ENCODE measurements around the gene DRG1. TPM values are rescaled to one million over a fixed set of nuclear protein-coding genes. Genes with fewer than 3 reads are reported as not detected.

DRG1 gene
- total and polyA plus RNA-seq, 8 donors: 36.3 to 79.8 (median 69.3) TPM

- ATAC-seq (no peak), DNase-seq (no peak)
- TF ChIP-seq CTCF (IDR thresholded peaks at IDR 0.05): no peak
- Histone ChIP-seq H3K9me3 (no peaks in the 10 kb centered on the region), H3K27me3 (no peaks in the 10 kb centered on the region), H3K27ac (no peak overlapping the region), H3K36me3 (peaks cover 0 to 86% of the 10 kb centered on the region in 2 donors), H3K4me1 (no peaks in the 10 kb centered on the region), H3K4me3 (no peak overlapping the region)
- intact Hi-C loops (cut with DNase I): no loop called here
These were observed 62.3 kb downstream of the DRG1 start for GRCh38 chr22:31461699-31462098.

DNA sequence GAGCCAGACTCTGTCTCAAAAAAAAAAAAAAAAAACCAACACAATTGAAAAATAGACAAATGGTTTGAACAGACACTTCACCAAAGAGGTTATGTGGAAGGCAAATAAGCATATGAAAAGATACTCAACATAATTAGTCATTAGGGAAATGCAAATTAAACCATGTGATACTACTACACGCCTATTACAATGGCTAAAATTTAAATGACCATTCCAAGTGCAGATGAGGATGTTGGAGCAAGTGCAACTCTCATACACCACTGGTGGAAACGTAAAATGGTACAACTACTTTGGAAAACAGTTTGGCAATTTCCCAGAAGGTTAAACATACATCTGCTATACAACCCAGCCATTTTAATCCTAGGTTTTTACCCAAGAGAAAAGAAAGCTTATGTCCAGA is 65.9 kb downstream of the DRG1 start:
- no peaks in the 10 kb centered on the region for H3K4me1 ChIP-seq
- intact Hi-C loops (cut with DNase I): no loop called here
- no peak overlapping the region for H3K4me3 ChIP-seq
- no peak for TF ChIP-seq CTCF (IDR thresholded peaks at IDR 0.05)
- peaks cover 0 to 87% of the 10 kb centered on the region in 2 donors for H3K36me3 ChIP-seq
- ATAC-seq: no peak
- no peaks in the 10 kb centered on the region for H3K9me3 ChIP-seq
- no peak for DNase-seq
- no peak overlapping the region for H3K27ac ChIP-seq
- no peaks in the 10 kb centered on the region for H3K27me3 ChIP-seq

DNA sequence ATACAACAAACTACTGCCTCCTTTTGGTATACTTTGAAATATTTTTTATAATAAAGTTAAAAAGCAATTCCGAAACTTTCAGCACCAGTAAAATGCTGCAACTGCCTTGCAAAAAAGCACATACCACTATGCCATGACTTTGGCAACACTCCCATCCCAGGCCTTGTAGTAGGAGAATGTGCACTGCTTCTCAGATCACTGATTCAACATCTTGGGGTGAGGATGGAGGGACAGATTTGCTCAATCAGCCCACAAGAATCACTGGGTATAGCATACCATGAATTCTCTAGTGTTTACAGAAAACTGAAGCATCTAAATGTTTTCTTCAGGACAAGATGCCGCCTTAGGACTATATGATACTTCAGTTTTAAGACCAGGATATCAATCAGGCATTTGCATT is 75.3 kb downstream of the DRG1 start:
- DNase-seq (no peak), ATAC-seq (no peak)
- no peak overlapping the region for H3K4me3 ChIP-seq
- peaks cover 0 to 8% of the 10 kb centered on the region in 2 donors for H3K4me1 ChIP-seq
- intact Hi-C loops (cut with DNase I): no loop called here
- TF ChIP-seq CTCF (IDR thresholded peaks at IDR 0.05): no peak
- no peak overlapping the region for H3K27ac ChIP-seq
- no peaks in the 10 kb centered on the region for H3K9me3 ChIP-seq
- H3K36me3 ChIP-seq: peaks cover 3 to 41% of the 10 kb centered on the region in 2 donors
- no peaks in the 10 kb centered on the region for H3K27me3 ChIP-seq

DNA sequence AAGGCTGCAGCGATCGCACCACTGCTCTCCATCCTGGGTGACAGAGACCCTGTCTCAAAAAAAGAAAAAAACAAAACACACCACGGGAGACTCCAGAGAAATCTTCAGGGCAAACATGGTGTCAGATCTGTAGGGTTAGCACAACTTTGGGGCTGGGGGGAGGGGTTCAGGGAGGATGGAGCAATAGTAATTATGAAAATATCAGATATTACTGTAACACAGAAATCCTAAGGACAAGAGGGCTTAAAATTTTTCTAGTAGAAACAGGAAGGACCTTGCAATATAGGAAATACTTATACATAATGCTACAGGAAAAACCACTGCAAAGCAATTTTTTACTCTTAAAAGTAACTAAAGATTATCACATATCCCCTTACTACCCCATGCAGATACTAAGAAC is 76.4 kb downstream of the DRG1 start:
- TF ChIP-seq CTCF (IDR thresholded peaks at IDR 0.05): no peak
- H3K27me3 ChIP-seq: no peaks in the 10 kb centered on the region

GRCh38 chr22:31477329-31477728 is 77.9 kb downstream of the DRG1 start:
- Histone ChIP-seq H3K4me3 (no peak overlapping the region), H3K27ac (no peak overlapping the region), H3K4me1 (peaks cover 0 to 8% of the 10 kb centered on the region in 2 donors), H3K36me3 (peaks cover 0 to 46% of the 10 kb centered on the region in 2 donors), H3K27me3 (no peaks in the 10 kb centered on the region), H3K9me3 (no peaks in the 10 kb centered on the region)
- ATAC-seq (no peak), DNase-seq (no peak)
- intact Hi-C loops (cut with DNase I): no loop called here
- no peak for TF ChIP-seq CTCF (IDR thresholded peaks at IDR 0.05)

More for the DNA sequence above, 76.4 kb downstream of the DRG1 start:
- no peak for ATAC-seq
- DNase-seq: no peak
- Histone ChIP-seq H3K36me3 (peaks cover 0 to 41% of the 10 kb centered on the region in 2 donors), H3K4me1 (peaks cover 0 to 8% of the 10 kb centered on the region in 2 donors), H3K27ac (peak overlapping the region in 1 of 2 donors; percentile 34), H3K4me3 (no peak overlapping the region), H3K9me3 (no peaks in the 10 kb centered on the region)
- intact Hi-C loops (cut with DNase I): no loop called here

Data from left lung (tissue), 10 donors.